ENCODE measurements around the gene TEPSIN.
A peak's percentile ranks its signal among the peaks of the same experiment; 100 is the strongest.

TEPSIN gene

GRCh38 chr17:81249223-81250040 lies 10.6 kb upstream of the TEPSIN start:
- no peak for DNase-seq

GRCh38 chr17:81248649-81249048 lies 9.8 kb upstream of the TEPSIN start:
- DNase-seq: no peak

- no peak for DNase-seq
Measured at GRCh38 chr17:81247339-81247990, 8.6 kb upstream of the TEPSIN start.

- no peak for DNase-seq
Measured at GRCh38 chr17:81246679-81247338, 8.0 kb upstream of the TEPSIN start.

GRCh38 chr17:81246343-81246670 lies 7.5 kb upstream of the TEPSIN start:
- no peak for DNase-seq

GRCh38 chr17:81245665-81246342 lies 6.9 kb upstream of the TEPSIN start:
- no peak for DNase-seq

- DNase-seq: no peak
Measured at GRCh38 chr17:81245024-81245664, 6.3 kb upstream of the TEPSIN start.

GRCh38 chr17:81244358-81245023 lies 5.6 kb upstream of the TEPSIN start:
- DNase-seq: no peak

- no peak for DNase-seq
Measured at GRCh38 chr17:81243333-81243664, 4.4 kb upstream of the TEPSIN start.

GRCh38 chr17:81242421-81243332 lies 3.8 kb upstream of the TEPSIN start:
- no peak for DNase-seq

GRCh38 chr17:81241648-81242420 lies 3.0 kb upstream of the TEPSIN start:
- peak; percentile 70 for DNase-seq

- DNase-seq: no peak
Measured at GRCh38 chr17:81241203-81241602, 2.3 kb upstream of the TEPSIN start.

GRCh38 chr17:81240761-81241160 lies 1.9 kb upstream of the TEPSIN start:
- DNase-seq: no peak

- DNase-seq: no peak
Measured at GRCh38 chr17:81239714-81240555, 1.1 kb upstream of the TEPSIN start.

- no peak for DNase-seq
Measured at GRCh38 chr17:81238490-81238814, 403 bp downstream of the TEPSIN start.

GRCh38 chr17:81237591-81238489 lies 1.0 kb downstream of the TEPSIN start:
- DNase-seq: no peak

- no peak for DNase-seq
Measured at GRCh38 chr17:81236784-81237183, 2.1 kb downstream of the TEPSIN start.

GRCh38 chr17:81235822-81236740 lies 2.8 kb downstream of the TEPSIN start:
- no peak for DNase-seq
